HG03469 (cell line): ENCODE data around the gene ZNF516.
A peak's percentile ranks its signal among the peaks of the same experiment; 100 is the strongest.

Experiments
- ATAC-seq: cut with Tn5 transposase; IDR thresholded peaks from one replicate; pipeline ENCODE4 v1.9.1; 2021; ENCODE audit warnings: mild to moderate bottlenecking, moderate library complexity, moderate number of reproducible peaks; ENCODE audit not compliant: unreplicated experiment

The ZNF516 gene

GRCh38 chr18:76385681-76385975 is 109.4 kb downstream of the ZNF516 start:
- ATAC-seq = no peak

GRCh38 chr18:76384861-76385680 is 110.0 kb downstream of the ZNF516 start:
- ATAC-seq = no peak

GRCh38 chr18:76384114-76384790 is 110.8 kb downstream of the ZNF516 start:
- no peak for ATAC-seq

GRCh38 chr18:76383636-76384035 is 111.4 kb downstream of the ZNF516 start:
- ATAC-seq = no peak

- no peak for ATAC-seq
Measured at GRCh38 chr18:76382275-76382674, 112.8 kb downstream of the ZNF516 start.

- ATAC-seq = no peak
Measured at GRCh38 chr18:76380791-76381405, 114.1 kb downstream of the ZNF516 start.

- no peak for ATAC-seq
Measured at GRCh38 chr18:76380127-76380729, 114.8 kb downstream of the ZNF516 start.

GRCh38 chr18:76379226-76380126 is 115.6 kb downstream of the ZNF516 start:
- no peak for ATAC-seq

- no peak for ATAC-seq
Measured at GRCh38 chr18:76378526-76379215, 116.4 kb downstream of the ZNF516 start.

GRCh38 chr18:76377359-76377756 is 117.7 kb downstream of the ZNF516 start:
- no peak for ATAC-seq

GRCh38 chr18:76376668-76377358 is 118.2 kb downstream of the ZNF516 start:
- no peak for ATAC-seq

- no peak for ATAC-seq
Measured at GRCh38 chr18:76376225-76376624, 118.8 kb downstream of the ZNF516 start.

- peak; percentile 85 for ATAC-seq
Measured at GRCh38 chr18:76374330-76375281, 120.4 kb downstream of the ZNF516 start.

- ATAC-seq = no peak
Measured at GRCh38 chr18:76373297-76373696, 121.7 kb downstream of the ZNF516 start.

- ATAC-seq = no peak
Measured at GRCh38 chr18:76371301-76372203, 123.5 kb downstream of the ZNF516 start.

GRCh38 chr18:76370686-76371085 is 124.4 kb downstream of the ZNF516 start:
- ATAC-seq = no peak

GRCh38 chr18:76370201-76370600 is 124.8 kb downstream of the ZNF516 start:
- no peak for ATAC-seq
